ENCODE data around the gene PCNT.
A peak's percentile ranks its signal among the peaks of the same experiment; 100 is the strongest.

- TF ChIP-seq, protein P1, sequence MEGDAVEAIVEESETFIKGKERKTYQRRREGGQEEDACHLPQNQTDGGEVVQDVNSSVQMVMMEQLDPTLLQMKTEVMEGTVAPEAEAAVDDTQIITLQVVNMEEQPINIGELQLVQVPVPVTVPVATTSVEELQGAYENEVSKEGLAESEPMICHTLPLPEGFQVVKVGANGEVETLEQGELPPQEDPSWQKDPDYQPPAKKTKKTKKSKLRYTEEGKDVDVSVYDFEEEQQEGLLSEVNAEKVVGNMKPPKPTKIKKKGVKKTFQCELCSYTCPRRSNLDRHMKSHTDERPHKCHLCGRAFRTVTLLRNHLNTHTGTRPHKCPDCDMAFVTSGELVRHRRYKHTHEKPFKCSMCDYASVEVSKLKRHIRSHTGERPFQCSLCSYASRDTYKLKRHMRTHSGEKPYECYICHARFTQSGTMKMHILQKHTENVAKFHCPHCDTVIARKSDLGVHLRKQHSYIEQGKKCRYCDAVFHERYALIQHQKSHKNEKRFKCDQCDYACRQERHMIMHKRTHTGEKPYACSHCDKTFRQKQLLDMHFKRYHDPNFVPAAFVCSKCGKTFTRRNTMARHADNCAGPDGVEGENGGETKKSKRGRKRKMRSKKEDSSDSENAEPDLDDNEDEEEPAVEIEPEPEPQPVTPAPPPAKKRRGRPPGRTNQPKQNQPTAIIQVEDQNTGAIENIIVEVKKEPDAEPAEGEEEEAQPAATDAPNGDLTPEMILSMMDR (IDR thresholded peaks at IDR 0.05), result no peak
- no peak; the same call in 1 of the 2 replicates for TF ChIP-seq ZNF281 (CRISPR knock-in tag; IDR thresholded peaks at IDR 0.05)
- TF ChIP-seq ZNF121 (CRISPR knock-in tag; IDR thresholded peaks at IDR 0.05), result no peak
- TF ChIP-seq FOXK1 (CRISPR knock-in tag; IDR thresholded peaks at IDR 0.05), result peak; percentile 83
- peak; percentile 99 for TF ChIP-seq MYBL2 (CRISPR knock-in tag; IDR thresholded peaks at IDR 0.05)
- TF ChIP-seq SMAD3 (CRISPR knock-in tag; IDR thresholded peaks at IDR 0.05; ENCODE audit: borderline replicate concordance), result 0 out of 2 replicates have a peak, but pooled peaks have one; percentile 15
- TF ChIP-seq SMAD4 (CRISPR knock-in tag; IDR thresholded peaks at IDR 0.05), result no peak
- no peak for TF ChIP-seq ZNF138 (CRISPR knock-in tag; conservative IDR thresholded peaks at IDR 0.05)
Observed at GRCh38 chr21:46323710-46324389, at the start of gene PCNT, which contains the start of gene C21orf58.
